ENCODE data around the gene STIM2. TPM values are rescaled to one million over a fixed set of nuclear protein-coding genes. Genes with fewer than 3 reads are reported as not detected.

The STIM2 gene
- total RNA-seq, 1 donor = 71.5 TPM

DNA sequence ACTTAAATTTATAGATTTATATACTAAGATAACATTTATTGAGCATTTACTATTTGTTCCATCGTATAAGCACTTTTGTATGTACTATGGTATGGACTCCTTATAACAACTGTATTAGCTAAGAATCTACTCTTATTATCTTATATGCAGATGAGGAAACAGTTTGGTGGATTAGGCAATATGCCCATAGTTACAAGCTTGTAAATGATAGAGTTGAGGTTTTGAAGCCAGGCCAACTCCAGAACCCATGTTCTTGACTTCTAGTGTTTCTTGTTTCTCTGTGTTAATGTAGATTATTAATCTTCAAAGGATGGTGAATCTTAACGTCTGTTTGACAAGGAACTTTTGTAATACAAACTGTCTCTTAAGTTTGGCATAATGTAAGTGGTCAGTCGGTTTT, 71.3 kb downstream of the STIM2 start:
- no peak overlapping the region for H3K4me3 ChIP-seq (ENCODE audit: low read length)
- H3K9me3 ChIP-seq (ENCODE audit: low read depth, low read length) = no peaks in the 10 kb centered on the region
- H3K27me3 ChIP-seq (ENCODE audit: insufficient read depth, low read length) = no peaks in the 10 kb centered on the region
- peaks cover 4% of the 10 kb centered on the region for H3K4me1 ChIP-seq (ENCODE audit: insufficient read depth, low read length)

DNA sequence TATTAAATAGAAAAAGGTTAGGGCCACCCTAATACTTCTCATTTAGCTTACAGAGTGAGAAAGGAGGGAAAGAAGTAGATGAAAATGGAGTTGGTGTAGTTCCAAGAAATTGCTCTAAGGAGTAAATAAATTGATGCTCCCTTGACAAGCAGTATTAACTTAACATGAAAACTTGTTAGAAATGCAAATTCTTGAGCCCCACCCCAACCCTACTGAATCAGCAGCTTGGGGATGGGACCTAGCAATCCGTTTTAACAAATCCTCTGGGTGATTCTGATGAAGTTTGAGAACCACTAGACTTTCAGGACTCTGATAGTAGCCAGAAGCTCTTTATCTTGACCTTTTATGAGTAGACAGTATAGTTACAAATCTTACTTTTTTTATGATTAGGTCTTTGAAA, 74.8 kb downstream of the STIM2 start:
- Histone ChIP-seq H3K9me3 (ENCODE audit: low read depth, low read length) (no peaks in the 10 kb centered on the region), H3K4me1 (ENCODE audit: insufficient read depth, low read length) (peaks cover 7% of the 10 kb centered on the region), H3K27me3 (ENCODE audit: insufficient read depth, low read length) (no peaks in the 10 kb centered on the region), H3K4me3 (ENCODE audit: low read length) (no peak overlapping the region)

- Histone ChIP-seq H3K27me3 (ENCODE audit: insufficient read depth, low read length) (no peaks in the 10 kb centered on the region), H3K9me3 (ENCODE audit: low read depth, low read length) (no peaks in the 10 kb centered on the region), H3K4me3 (ENCODE audit: low read length) (no peak overlapping the region), H3K4me1 (ENCODE audit: insufficient read depth, low read length) (peaks cover 7% of the 10 kb centered on the region)
Observed at GRCh38 chr4:26936284-26937065, 75.8 kb downstream of the STIM2 start.

- no peaks in the 10 kb centered on the region for H3K27me3 ChIP-seq (ENCODE audit: insufficient read depth, low read length)
- H3K9me3 ChIP-seq (ENCODE audit: low read depth, low read length) = no peaks in the 10 kb centered on the region
- H3K4me3 ChIP-seq (ENCODE audit: low read length) = no peak overlapping the region
- peaks cover 7% of the 10 kb centered on the region for H3K4me1 ChIP-seq (ENCODE audit: insufficient read depth, low read length)
Observed at GRCh38 chr4:26937139-26937538, 76.5 kb downstream of the STIM2 start.

- no peak overlapping the region for H3K4me3 ChIP-seq (ENCODE audit: low read length)
- no peaks in the 10 kb centered on the region for H3K9me3 ChIP-seq (ENCODE audit: low read depth, low read length)
- peaks cover 7% of the 10 kb centered on the region for H3K4me1 ChIP-seq (ENCODE audit: insufficient read depth, low read length)
- no peaks in the 10 kb centered on the region for H3K27me3 ChIP-seq (ENCODE audit: insufficient read depth, low read length)
Observed at GRCh38 chr4:26937567-26937966, 76.9 kb downstream of the STIM2 start.

DNA sequence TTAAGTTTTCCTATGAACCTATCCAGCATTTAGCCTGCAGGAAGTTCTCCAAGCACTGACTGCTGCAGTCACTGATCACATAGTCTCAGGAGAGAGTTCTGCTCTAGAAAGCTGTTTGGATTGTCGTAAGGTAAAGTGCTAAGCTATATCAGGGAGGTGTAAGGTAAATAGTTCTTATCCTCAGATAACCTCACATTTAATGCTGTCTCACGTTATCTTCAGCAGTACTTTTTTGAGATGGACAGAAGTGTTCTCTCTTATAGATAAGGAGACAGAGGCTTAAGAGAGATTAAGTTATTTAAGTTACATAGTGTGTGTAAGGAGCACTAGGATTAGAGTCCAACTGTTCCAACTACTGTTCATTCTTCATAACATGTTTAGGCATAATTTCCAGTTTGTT, 77.9 kb downstream of the STIM2 start:
- Histone ChIP-seq H3K9me3 (ENCODE audit: low read depth, low read length) (no peaks in the 10 kb centered on the region), H3K4me1 (ENCODE audit: insufficient read depth, low read length) (peaks cover 7% of the 10 kb centered on the region), H3K27me3 (ENCODE audit: insufficient read depth, low read length) (no peaks in the 10 kb centered on the region), H3K4me3 (ENCODE audit: low read length) (no peak overlapping the region)

- no peaks in the 10 kb centered on the region for H3K9me3 ChIP-seq (ENCODE audit: low read depth, low read length)
Observed at GRCh38 chr4:26941951-26942350, 81.3 kb downstream of the STIM2 start.

GRCh38 chr4:26942871-26943270, 82.2 kb downstream of the STIM2 start:
- Histone ChIP-seq H3K27me3 (ENCODE audit: insufficient read depth, low read length) (no peaks in the 10 kb centered on the region), H3K4me3 (ENCODE audit: low read length) (no peak overlapping the region), H3K4me1 (ENCODE audit: insufficient read depth, low read length) (no peaks in the 10 kb centered on the region), H3K9me3 (ENCODE audit: low read depth, low read length) (no peaks in the 10 kb centered on the region)

More at GRCh38 chr4:26941951-26942350, 81.3 kb downstream of the STIM2 start:
- Histone ChIP-seq H3K27me3 (ENCODE audit: insufficient read depth, low read length) (no peaks in the 10 kb centered on the region), H3K4me3 (ENCODE audit: low read length) (no peak overlapping the region), H3K4me1 (ENCODE audit: insufficient read depth, low read length) (peaks cover 3% of the 10 kb centered on the region)

DNA sequence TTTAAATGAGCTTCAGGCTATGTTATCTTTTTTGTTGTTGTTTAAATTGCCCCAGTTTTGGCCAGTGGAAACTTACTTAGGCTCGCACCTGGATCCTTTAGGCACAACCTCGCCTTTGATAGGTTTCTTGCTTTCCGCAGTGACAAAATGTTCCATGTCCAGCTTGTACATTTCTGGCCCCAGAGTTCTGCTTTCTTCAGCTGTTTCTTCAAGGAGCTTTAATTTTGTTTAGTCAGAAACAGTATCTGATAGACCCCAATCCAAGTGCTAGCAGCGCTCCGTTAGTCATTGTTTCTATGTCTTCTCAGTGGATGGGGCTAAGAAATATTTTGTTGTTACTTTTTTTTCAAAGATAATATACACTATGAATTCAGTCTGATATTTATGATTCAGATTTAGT, 82.8 kb downstream of the STIM2 start:
- Histone ChIP-seq H3K27me3 (ENCODE audit: insufficient read depth, low read length) (no peaks in the 10 kb centered on the region), H3K4me1 (ENCODE audit: insufficient read depth, low read length) (no peaks in the 10 kb centered on the region), H3K9me3 (ENCODE audit: low read depth, low read length) (no peaks in the 10 kb centered on the region), H3K4me3 (ENCODE audit: low read length) (no peak overlapping the region)

- H3K4me3 ChIP-seq (ENCODE audit: low read length) = no peak overlapping the region
- peaks cover 5% of the 10 kb centered on the region for H3K9me3 ChIP-seq (ENCODE audit: low read depth, low read length)
- H3K4me1 ChIP-seq (ENCODE audit: insufficient read depth, low read length) = no peaks in the 10 kb centered on the region
- H3K27me3 ChIP-seq (ENCODE audit: insufficient read depth, low read length) = no peaks in the 10 kb centered on the region
Observed at GRCh38 chr4:26945794-26946193, 85.2 kb downstream of the STIM2 start.

DNA sequence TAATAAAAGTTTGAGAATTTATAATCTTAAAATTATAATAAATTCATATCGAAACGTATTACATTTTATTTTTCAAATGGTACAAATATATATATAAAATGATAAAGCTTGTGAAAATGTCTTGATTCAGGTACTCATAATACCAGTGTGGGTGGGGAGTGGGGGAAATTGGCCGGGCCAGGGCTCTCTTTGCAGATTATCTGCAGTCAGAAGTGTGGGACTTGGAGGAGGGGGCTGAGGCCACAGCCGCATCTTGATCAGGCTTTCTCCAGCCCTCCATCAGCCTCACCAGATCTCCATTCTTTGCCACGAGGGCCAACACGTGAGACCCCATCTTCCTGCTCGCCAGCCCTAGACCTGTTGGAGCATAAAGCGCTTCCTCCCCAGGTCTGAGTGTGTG, 86.7 kb downstream of the STIM2 start:
- no peaks in the 10 kb centered on the region for H3K27me3 ChIP-seq (ENCODE audit: insufficient read depth, low read length)
- H3K9me3 ChIP-seq (ENCODE audit: low read depth, low read length) = peaks cover 5% of the 10 kb centered on the region
- H3K4me1 ChIP-seq (ENCODE audit: insufficient read depth, low read length) = no peaks in the 10 kb centered on the region
- H3K4me3 ChIP-seq (ENCODE audit: low read length) = no peak overlapping the region

GRCh38 chr4:26950446-26950845, 89.8 kb downstream of the STIM2 start:
- Histone ChIP-seq H3K4me1 (ENCODE audit: insufficient read depth, low read length) (no peaks in the 10 kb centered on the region), H3K4me3 (ENCODE audit: low read length) (no peak overlapping the region), H3K9me3 (ENCODE audit: low read depth, low read length) (peaks cover 5% of the 10 kb centered on the region), H3K27me3 (ENCODE audit: insufficient read depth, low read length) (no peaks in the 10 kb centered on the region)

DNA sequence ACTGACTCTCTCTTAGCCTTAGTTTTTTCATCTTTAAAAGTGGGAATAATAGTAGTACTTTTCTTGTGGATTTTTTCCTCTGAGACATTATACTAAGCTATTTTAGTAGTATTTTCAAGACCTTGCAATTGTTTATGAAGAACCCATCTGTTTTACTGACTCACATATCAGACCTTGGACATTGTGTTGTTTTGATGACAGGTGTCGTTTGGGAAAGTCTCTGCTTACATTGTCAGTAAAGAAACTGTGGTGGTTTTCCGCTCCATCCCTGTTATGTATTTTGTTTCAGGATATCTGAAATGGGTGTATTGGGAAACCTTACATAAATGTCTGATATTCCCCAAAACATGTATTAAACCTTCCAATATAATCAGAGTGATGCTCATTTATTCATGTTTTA, 92.2 kb downstream of the STIM2 start:
- Histone ChIP-seq H3K9me3 (ENCODE audit: low read depth, low read length) (peaks cover 5% of the 10 kb centered on the region), H3K4me1 (ENCODE audit: insufficient read depth, low read length) (no peaks in the 10 kb centered on the region), H3K4me3 (ENCODE audit: low read length) (no peak overlapping the region), H3K27me3 (ENCODE audit: insufficient read depth, low read length) (no peaks in the 10 kb centered on the region)

- Histone ChIP-seq H3K9me3 (ENCODE audit: low read depth, low read length) (peaks cover 5% of the 10 kb centered on the region), H3K4me3 (ENCODE audit: low read length) (no peak overlapping the region), H3K27me3 (ENCODE audit: insufficient read depth, low read length) (no peaks in the 10 kb centered on the region)
Observed at GRCh38 chr4:26953366-26953765, 92.7 kb downstream of the STIM2 start.

GRCh38 chr4:26953770-26954423, 93.3 kb downstream of the STIM2 start:
- H3K9me3 ChIP-seq (ENCODE audit: low read depth, low read length) = peaks cover 5% of the 10 kb centered on the region
- H3K4me3 ChIP-seq (ENCODE audit: low read length) = no peak overlapping the region
- no peaks in the 10 kb centered on the region for H3K27me3 ChIP-seq (ENCODE audit: insufficient read depth, low read length)
- H3K4me1 ChIP-seq (ENCODE audit: insufficient read depth, low read length) = peaks cover under 1% of the 10 kb centered on the region

More at GRCh38 chr4:26953366-26953765, 92.7 kb downstream of the STIM2 start:
- no peaks in the 10 kb centered on the region for H3K4me1 ChIP-seq (ENCODE audit: insufficient read depth, low read length)

DNA sequence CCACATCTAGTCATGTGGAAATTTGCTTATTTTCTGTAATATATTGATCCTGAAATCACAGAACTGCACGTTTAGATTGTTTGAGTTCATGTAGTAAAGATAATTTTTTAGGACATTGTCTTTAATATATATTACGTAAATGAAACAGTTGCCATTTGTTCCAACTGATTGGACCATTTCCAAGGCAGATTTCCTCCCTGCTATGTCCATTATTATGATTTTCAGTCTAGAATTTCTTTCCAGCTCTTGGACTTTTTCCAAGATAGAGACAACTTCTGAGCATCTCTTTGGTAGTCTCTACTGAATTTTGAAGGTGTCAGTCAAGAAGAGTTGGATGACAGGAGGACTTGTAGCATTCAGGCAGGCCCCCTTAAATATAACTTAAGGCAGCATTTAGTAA, 94.6 kb downstream of the STIM2 start:
- peaks cover 4% of the 10 kb centered on the region for H3K9me3 ChIP-seq (ENCODE audit: low read depth, low read length)
- no peaks in the 10 kb centered on the region for H3K27me3 ChIP-seq (ENCODE audit: insufficient read depth, low read length)
- peaks cover 4% of the 10 kb centered on the region for H3K4me1 ChIP-seq (ENCODE audit: insufficient read depth, low read length)
- H3K4me3 ChIP-seq (ENCODE audit: low read length) = no peak overlapping the region
